K562 (cell line): ENCODE results near the gene GPR152. TPM values are rescaled to one million over a fixed set of nuclear protein-coding genes. Genes with fewer than 3 reads are reported as not detected.
A peak's percentile ranks its signal among the peaks of the same experiment; 100 is the strongest.

ENCODE experiments used
- ATAC-seq: fragments of 200-7000 bp; cut with Tn5 transposase; 3 replicates; pipeline ENCODE4 v1.9.1; 2020; ENCODE audit warnings: moderate library complexity
- BruUV-seq: library from RNA; stranded (reverse); fragments of 400-500 nt; replicated peaks from 2 replicates; lab custom pipeline; 2021; lab: Mats Ljungman, UMichigan
- CTCF ChIA-PET: fragments of 300-600 bp; formaldehyde crosslinking; extraction: SDS; loops from one replicate; lab custom pipeline; 2021; ENCODE audit warnings: low intra/inter-chr PET ratio; lab: Yijun Ruan, JAX
- POLR2A ChIA-PET: fragments of 300-600, 350-650 bp; sonication (Branson Sonifier 250); formaldehyde crosslinking; extraction: SDS; loops from one replicate; lab custom pipeline; 2021; ENCODE audit warnings: antibody characterized with exemption, inconsistent platforms; lab: Yijun Ruan, JAX
- DNase-seq, 4 experiments: peaks; one replicate each; pipeline versions ENCODE4 v3.0.0 to v3.0.0-alpha.2; 2011 to 2018; ENCODE audit warnings: low spot score in 3 of 4, mixed read lengths in 3 of 4; ENCODE audit errors: extremely low read depth in 1 of 4
- FAIRE-seq: peaks from 2 replicates; lab custom pipeline; 2011; peaks lifted over from hg19 to GRCh38; lab: Jason Lieb, UNC
- H2AFZ ChIP-seq: 2 replicates; pipeline ENCODE4 v1.6.0; 2011; ENCODE audit warnings: low read depth, low read length, control low read depth, inconsistent platforms
- H3K27ac ChIP-seq: fragments of 200-600 bp; 3 replicates; pipeline ENCODE4 v1.8.0; 2011; ENCODE audit warnings: low read depth, mild to moderate bottlenecking, control low read depth, inconsistent platforms, low read length, moderate library complexity, mixed read lengths; ENCODE audit errors: extremely low read depth
- H3K27me3 ChIP-seq, 2 experiments: fragments of 300-600 bp in 1 of 2; 2 replicates in 1 of 2; 3 replicates in 1 of 2; pipeline versions ENCODE4 v1.6.0 to v1.8.0; 2011; ENCODE audit warnings: inconsistent platforms in 2 of 2, low read length in 2 of 2, mild to moderate bottlenecking in 1 of 2, mixed read lengths in 1 of 2, moderate library complexity in 1 of 2; ENCODE audit not compliant: control insufficient read depth in 2 of 2, insufficient read depth in 2 of 2
- H3K36me3 ChIP-seq: fragments of 300-600 bp; 3 replicates; pipeline ENCODE4 v1.8.0; 2011; ENCODE audit warnings: mild to moderate bottlenecking, low read length, inconsistent platforms; ENCODE audit not compliant: control insufficient read depth, insufficient read depth
- H3K4me1 ChIP-seq, 2 experiments: fragments of 200-600 bp in 1 of 2; replicated peaks in 1 of 2; 2 replicates in 1 of 2; 3 replicates in 1 of 2; pipeline versions ENCODE4 v1.5.1 to v1.8.0; 2011; ENCODE audit warnings: inconsistent platforms in 2 of 2, low read length in 2 of 2, mild to moderate bottlenecking in 1 of 2, mixed read lengths in 1 of 2, moderate library complexity in 1 of 2; ENCODE audit not compliant: control insufficient read depth in 2 of 2, insufficient read depth in 2 of 2
- H3K4me2 ChIP-seq: 2 replicates; pipeline ENCODE4 v1.6.1; 2011; ENCODE audit warnings: low read length, control low read depth, inconsistent platforms, mixed read lengths; ENCODE audit not compliant: insufficient read depth
- H3K4me3 ChIP-seq: fragments of 200-600 bp; sonication (generic), shearing (Covaris generic); 2 replicates; pipeline ENCODE4 v1.5.1; 2016; ENCODE audit warnings: control low read depth, inconsistent platforms
- H3K79me2 ChIP-seq: fragments of 200-600 bp; 3 replicates; pipeline ENCODE4 v1.8.0; 2011; ENCODE audit warnings: low read length, inconsistent platforms; ENCODE audit not compliant: control insufficient read depth, insufficient read depth
- H3K9ac ChIP-seq, 2 experiments: 2 replicates each; pipeline versions ENCODE4 v1.6.0 to v1.6.1; 2011; ENCODE audit warnings: low read depth in 2 of 2, low read length in 2 of 2, control low read depth in 1 of 2, inconsistent platforms in 1 of 2, mild to moderate bottlenecking in 1 of 2, mixed read lengths in 1 of 2; ENCODE audit not compliant: insufficient read depth in 1 of 2
- H3K9me1 ChIP-seq: one replicate; pipeline ENCODE4 v1.6.0; 2011; ENCODE audit warnings: inconsistent platforms, mild to moderate bottlenecking, low read length, moderate library complexity; ENCODE audit not compliant: control insufficient read depth, insufficient read depth
- H3K9me3 ChIP-seq: replicated peaks from 2 replicates; pipeline ENCODE4 v1.5.1; 2011; ENCODE audit warnings: low read depth, low read length, inconsistent platforms; ENCODE audit not compliant: control insufficient read depth, insufficient read depth
- H4K20me1 ChIP-seq: replicated peaks from 2 replicates; pipeline ENCODE4 v1.6.1; 2011; ENCODE audit warnings: low read length, inconsistent platforms, mixed read lengths; ENCODE audit not compliant: control insufficient read depth, insufficient read depth
- CEBPG ChIP-seq, 3 experiments: fragments of 200-800 bp in 1 of 3; sonication (Bioruptor generic) in 1 of 3; sonication (generic) in 1 of 3; formaldehyde crosslinking in 1 of 3; IDR thresholded peaks in 2 of 3; conservative IDR thresholded peaks in 1 of 3; 2 replicates each; pipeline versions ENCODE4 v1.6.1 to v1.8.0; 2016 to 2022; ENCODE audit warnings: missing compliant biosample characterization in 2 of 3, missing genetic modification characterization in 2 of 3, mild to moderate bottlenecking in 1 of 3, missing genetic modification reagents in 1 of 3
- EP300 ChIP-seq: IDR thresholded peaks from 2 replicates; pipeline ENCODE4 v1.6.1; 2012; ENCODE audit warnings: low read length, improper control_type of control experiment
- FUS ChIP-seq: fragments of 200-400 bp; formaldehyde crosslinking; optimal IDR thresholded peaks from 2 replicates; pipeline ENCODE3; 2017; ENCODE audit warnings: low read depth, low read length
- HDGF ChIP-seq: fragments of 450-650 bp; IDR thresholded peaks from 2 replicates; pipeline ENCODE4 v1.6.1; 2016
- MBD2 ChIP-seq: sonication (generic); IDR thresholded peaks from 2 replicates; pipeline ENCODE4 v1.6.1; 2016; ENCODE audit warnings: low read depth, borderline replicate concordance
- SMARCA5 ChIP-seq: fragments of 450-650 bp; IDR thresholded peaks from 2 replicates; pipeline ENCODE4 v1.6.1; 2016
- ZNF232 ChIP-seq: sonication (generic); formaldehyde crosslinking; IDR thresholded peaks from 2 replicates; pipeline ENCODE4 v1.8.0; 2022; ENCODE audit warnings: mild to moderate bottlenecking, missing genetic modification reagents
- WGBS: fragments of 100-300 bp; shearing (Covaris generic); methylation state at CpG from one replicate; pipeline ENCODE4 v1.1.6; 2016; ENCODE audit warnings: low coverage, mixed read lengths; ENCODE audit not compliant: insufficient coverage; ENCODE audit errors: missing lambda C conversion rate; 5-methylcytosine and 5-hydroxymethylcytosine counted together
- in situ Hi-C: fragments of 300-500 bp; cut with MboI; formaldehyde crosslinking; loops from 4 replicates; pipeline ENCODE4 v1.15.0; 2018; ENCODE audit warnings: inconsistent platforms, mixed read lengths
- intact Hi-C: fragments of 100-400 bp; cut with micrococcal nuclease; formaldehyde crosslinking; loops from 2 replicates; pipeline ENCODE4 v1.14.2; 2022
- polyA plus RNA-seq, 8 experiments: library from polyadenylated mRNA; depleted of rRNA in 4 of 8; stranded (reverse) in 5 of 8; unstranded in 3 of 8; fragments of >200 nt; fragmentation: Nextera tagmentation in 2 of 8; fragmentation: Illumina TruSeq in 1 of 8; extraction: Ambion mirVana in 2 of 8; extraction: Trizol in 1 of 8; gene quantifications; 2 replicates each; pipeline versions ENCODE4 v1.2.1 to v1.2.3, GENCODE V29; 2011 to 2014; ENCODE audit warnings: inconsistent platforms in 1 of 8, missing spikeins in 1 of 8
- total RNA-seq, 7 experiments: library from RNA; depleted of rRNA in 6 of 7; stranded (reverse); fragments of >200 nt in 6 of 7; fragmentation: Illumina TruSeq in 2 of 7; extraction: Trizol in 2 of 7; gene quantifications; 2 replicates each; pipeline versions ENCODE4 v1.2.1 to v1.2.3, GENCODE V29; 2011 to 2021; ENCODE audit warnings: low replicate concordance in 1 of 7

GPR152 gene
- total and polyA plus RNA-seq, 9 of the 15 experiments (the other 6 are each of a cell fraction or from before 2014, with no cell fraction given), result not detected

GRCh38 chr11:67406420-67406968 lies 46.0 kb downstream of the GPR152 start:
- no peak overlapping the region for H3K27ac ChIP-seq
- H2AFZ ChIP-seq, result no peak overlapping the region
- peak overlapping the region in 1 of 2 experiments; percentile 79; a peak in 2 of 4 replicates for H3K9ac ChIP-seq
- no peak for FAIRE-seq
- TF ChIP-seq SMARCA5, result no peak
- TF ChIP-seq ZNF232 (CRISPR knock-in tag), result no peak
- TF ChIP-seq HDGF, result no peak
- TF ChIP-seq FUS, result no peak
- no peak for TF ChIP-seq EP300
- TF ChIP-seq CEBPG (CRISPR knock-in tag; IDR thresholded peaks at IDR 0.05), result no peak
- TF ChIP-seq CEBPG (tag; conservative IDR thresholded peaks at IDR 0.05 in 1 of 2, IDR thresholded peaks at IDR 0.05 in 1 of 2), result no peak
- TF ChIP-seq MBD2, result no peak
- TF ChIP-seq, all 486 proteins: peak for 0
- Histone ChIP-seq H3K9me3 (no peaks in the 10 kb centered on the region), H3K9me1 (no peaks in the 10 kb centered on the region), H3K4me2 (no peak overlapping the region), H4K20me1 (no peaks in the 10 kb centered on the region), H3K27me3 (no peaks in the 10 kb centered on the region), H3K4me1 (peaks cover 17 to 76% of the 10 kb centered on the region in 2 experiments), H3K36me3 (no peaks in the 10 kb centered on the region), H3K79me2 (0 out of 3 replicates have a peak, but pooled peaks cover under 1% of the 10 kb centered on the region), H3K4me3 (no peak overlapping the region)
- ATAC-seq (no peak), DNase-seq (no peak)
- ChIA-PET CTCF (no interaction called here), POLR2A (interaction anchor here (0.6 to 1.2 kb wide), 4 partner anchors 10 to 141 kb away, joined by 3 to 7 read pairs (median 4); no protein-coding TSS in a partner anchor)
- intact Hi-C loops (no loop called here), in situ Hi-C loops (no loop called here)
- no TSS peak for BruUV-seq
- 66% methylated on average over 11 of the region's 18 CpGs for WGBS
